Mesothelial cell of epicardium (in vitro differentiated cells): ENCODE data around the gene FOXO3. TPM values are rescaled to one million over a fixed set of nuclear protein-coding genes. Genes with fewer than 3 reads are reported as not detected.
A peak's percentile ranks its signal among the peaks of the same experiment; 100 is the strongest.

ENCODE experiments used
- DNase-seq, 2 experiments: peaks; one replicate each; pipeline ENCODE4 v3.0.0; 2021; ENCODE audit warnings: low spot score in 2 of 2; ENCODE audit not compliant: unreplicated experiment in 2 of 2
- H3K27ac Mint-ChIP-seq: 2 replicates; pipeline ENCODE4 v1.8.0; 2021; ENCODE audit warnings: mixed read lengths
- H3K27me3 Mint-ChIP-seq: 2 replicates; pipeline ENCODE4 v1.8.0; 2021; ENCODE audit warnings: low read depth, mixed read lengths
- H3K36me3 Mint-ChIP-seq: 2 replicates; pipeline ENCODE4 v1.8.0; 2021; ENCODE audit warnings: mixed read lengths
- H3K4me1 Mint-ChIP-seq: 2 replicates; pipeline ENCODE4 v1.8.0; 2021; ENCODE audit warnings: mixed read lengths
- H3K4me3 Mint-ChIP-seq: 2 replicates; pipeline ENCODE4 v1.8.0; 2021; ENCODE audit warnings: mild to moderate bottlenecking, moderate library complexity, mixed read lengths
- H3K9me3 Mint-ChIP-seq: 2 replicates; pipeline ENCODE4 v1.8.0; 2021; ENCODE audit warnings: mixed read lengths
- CTCF ChIP-seq: fragments of 200-600 bp; sonication (generic); IDR thresholded peaks from one replicate; pipeline ENCODE4 v1.5.0; 2021; ENCODE audit warnings: antibody characterized with exemption; ENCODE audit not compliant: unreplicated experiment
- total RNA-seq: library from RNA; stranded (reverse); gene quantifications from 3 replicates; pipeline ENCODE4 v1.2.1, GENCODE V29; 2021

FOXO3 gene
- total RNA-seq, 1 donor from 2014 or later, result 58.3 TPM

DNA sequence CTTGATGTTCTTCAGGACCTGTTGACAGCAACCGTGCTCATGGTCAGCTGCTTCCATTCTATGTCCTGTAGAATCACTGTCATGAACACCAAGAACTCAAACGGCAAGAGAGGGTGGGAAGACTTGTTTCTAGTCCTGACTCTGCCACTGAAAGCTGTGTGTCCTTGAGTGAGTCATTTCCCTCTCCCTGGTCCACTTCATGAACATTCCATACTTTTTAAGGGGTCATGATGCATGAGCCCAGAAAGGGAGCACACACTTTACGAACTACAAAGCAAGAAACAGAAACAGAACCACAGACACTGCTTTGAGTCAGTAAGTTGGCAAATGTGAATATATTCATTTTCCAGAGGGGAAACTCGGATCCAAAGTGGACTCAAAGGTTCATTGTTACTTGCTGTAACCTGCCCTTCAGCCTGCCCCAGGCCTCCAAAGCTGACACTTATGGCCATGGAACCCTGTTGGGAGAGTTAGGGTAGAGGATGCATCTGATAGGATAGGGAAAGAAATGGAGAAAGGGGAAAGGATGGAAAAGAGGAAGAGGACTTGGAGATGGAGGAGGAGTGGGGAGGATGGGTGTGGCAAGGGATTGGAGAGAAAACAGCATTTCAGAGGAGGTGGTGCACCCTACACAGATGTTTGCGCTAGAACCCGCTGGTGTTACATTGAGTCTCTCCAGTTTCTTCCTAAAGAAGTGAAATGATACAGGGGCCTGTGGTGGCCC, 129.8 kb downstream of the FOXO3 start:
- TF ChIP-seq CTCF, result no peak
- peaks cover 19% of the 10 kb centered on the region for H3K36me3 Mint-ChIP-seq
- no peak for DNase-seq
- no peaks in the 10 kb centered on the region for H3K9me3 Mint-ChIP-seq
- no peak overlapping the region for H3K4me3 Mint-ChIP-seq
- no peaks in the 10 kb centered on the region for H3K27me3 Mint-ChIP-seq
- H3K4me1 Mint-ChIP-seq, result peaks cover 28% of the 10 kb centered on the region
- H3K27ac Mint-ChIP-seq, result peak overlapping the region; percentile 70

DNA sequence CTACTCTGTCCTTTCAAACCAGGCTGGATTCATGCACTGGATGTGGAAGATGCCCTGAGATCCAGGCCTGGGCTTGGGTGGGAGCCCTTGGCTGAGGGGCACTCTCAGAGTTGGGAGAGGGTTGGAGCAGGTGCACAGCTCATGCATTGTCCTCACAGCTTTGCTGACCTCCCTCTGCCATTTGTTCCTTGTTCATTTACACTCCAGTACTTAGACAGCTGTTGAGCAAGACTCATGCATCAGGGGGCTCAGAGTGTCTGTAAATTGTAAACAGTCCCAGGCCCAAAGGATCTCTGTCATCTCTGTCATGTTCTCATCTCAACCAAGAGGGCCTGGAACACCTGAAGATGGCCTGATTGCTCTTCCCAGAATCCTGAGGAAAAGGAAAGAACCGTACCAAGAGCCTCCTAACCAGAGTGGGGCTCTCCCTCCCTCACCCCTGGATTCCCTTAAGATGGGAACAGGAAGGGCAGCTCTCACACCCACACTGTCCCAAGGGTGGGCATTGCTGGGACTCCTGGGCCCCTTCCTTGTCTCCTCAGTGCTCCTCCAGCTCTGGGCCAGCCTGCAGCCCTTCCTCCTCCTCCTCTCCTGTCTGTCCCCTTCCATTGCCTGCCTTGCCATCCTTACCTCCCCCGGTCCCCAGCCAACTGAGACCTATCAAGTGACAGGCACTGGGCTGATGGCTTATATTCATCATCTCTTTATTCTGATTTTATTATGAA, 132.9 kb downstream of the FOXO3 start:
- Mint-ChIP-seq H3K4me1 (peaks cover 24% of the 10 kb centered on the region), H3K9me3 (no peaks in the 10 kb centered on the region), H3K36me3 (peaks cover 3% of the 10 kb centered on the region), H3K4me3 (no peak overlapping the region), H3K27me3 (no peaks in the 10 kb centered on the region), H3K27ac (no peak overlapping the region)
- no peak for TF ChIP-seq CTCF
- DNase-seq, result no peak

DNA sequence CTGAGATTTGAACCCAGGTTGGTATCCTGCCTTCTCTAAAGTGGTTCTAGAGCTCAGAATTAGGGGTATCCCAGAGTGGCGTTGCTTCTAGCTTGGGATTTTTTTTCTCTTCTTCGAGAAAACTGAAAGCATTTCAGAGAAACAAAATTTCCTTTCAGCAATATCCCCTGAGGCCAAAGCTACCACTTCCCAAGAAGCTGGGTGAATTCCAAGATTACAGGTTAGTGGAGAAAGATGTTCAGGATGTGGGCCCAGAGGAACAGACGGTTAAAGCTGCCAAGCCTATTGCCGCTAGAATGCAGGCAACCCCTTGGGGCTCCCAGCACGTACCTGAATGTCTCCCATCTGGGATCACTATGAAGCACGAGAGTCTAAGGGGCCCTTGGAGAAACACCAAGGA, 134.1 kb downstream of the FOXO3 start:
- no peak for DNase-seq
- no peak overlapping the region for H3K27ac Mint-ChIP-seq
- peaks cover 35% of the 10 kb centered on the region for H3K4me1 Mint-ChIP-seq
- H3K27me3 Mint-ChIP-seq, result no peaks in the 10 kb centered on the region
- H3K9me3 Mint-ChIP-seq, result no peaks in the 10 kb centered on the region
- H3K36me3 Mint-ChIP-seq, result peaks cover 3% of the 10 kb centered on the region
- no peak overlapping the region for H3K4me3 Mint-ChIP-seq
- no peak for TF ChIP-seq CTCF

- Mint-ChIP-seq H3K36me3 (peaks cover 23% of the 10 kb centered on the region), H3K27me3 (no peaks in the 10 kb centered on the region), H3K4me3 (no peak overlapping the region), H3K4me1 (peaks cover 32% of the 10 kb centered on the region), H3K27ac (peak overlapping the region; percentile 34), H3K9me3 (peaks cover 20% of the 10 kb centered on the region)
- TF ChIP-seq CTCF, result no peak
- no peak for DNase-seq
These were observed 136.9 kb downstream of the FOXO3 start for GRCh38 chr6:108697561-108698161.

DNA sequence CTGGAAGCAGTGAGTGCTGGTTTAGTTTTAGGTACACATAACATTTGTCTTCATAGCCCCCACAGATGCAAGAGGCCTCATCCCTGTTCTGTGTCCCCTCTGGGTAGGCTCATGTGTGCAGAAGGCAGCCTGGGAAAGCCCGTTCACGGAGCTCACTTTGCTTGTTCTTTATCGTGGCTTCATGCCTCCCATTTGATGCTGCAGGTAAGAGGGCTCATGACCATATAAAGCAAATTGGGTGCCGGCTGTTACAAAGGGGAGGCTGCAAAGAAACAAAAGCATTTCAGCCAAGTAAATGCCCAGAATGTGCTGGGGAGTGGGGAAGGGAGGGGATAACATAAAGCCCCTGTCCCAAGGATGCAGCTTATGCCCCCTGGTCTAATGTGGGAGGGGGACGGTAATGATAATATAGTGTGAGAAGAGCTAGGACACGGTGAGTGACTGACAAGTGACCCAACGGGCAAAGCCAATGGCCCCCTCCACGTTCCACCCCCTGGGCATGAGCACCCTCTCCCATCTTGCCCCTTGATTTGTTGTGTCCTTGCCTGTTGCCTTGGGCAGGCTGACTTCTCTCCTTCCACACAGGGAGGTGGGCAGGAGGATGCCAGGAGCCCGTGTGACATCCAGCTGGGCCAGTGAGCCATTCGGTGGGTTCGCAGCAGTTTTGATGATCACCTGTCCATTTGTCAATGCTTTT, 138.0 kb downstream of the FOXO3 start:
- DNase-seq, result no peak
- no peak for TF ChIP-seq CTCF

More for the DNA sequence above, 138.0 kb downstream of the FOXO3 start:
- H3K36me3 Mint-ChIP-seq, result peaks cover 27% of the 10 kb centered on the region
- H3K4me3 Mint-ChIP-seq, result no peak overlapping the region
- H3K27ac Mint-ChIP-seq, result peak overlapping the region; percentile 44
- H3K27me3 Mint-ChIP-seq, result no peaks in the 10 kb centered on the region
- peaks cover 32% of the 10 kb centered on the region for H3K4me1 Mint-ChIP-seq
- H3K9me3 Mint-ChIP-seq, result peaks cover 28% of the 10 kb centered on the region
